ENCODE data around the gene SH3GL2.

DNA sequence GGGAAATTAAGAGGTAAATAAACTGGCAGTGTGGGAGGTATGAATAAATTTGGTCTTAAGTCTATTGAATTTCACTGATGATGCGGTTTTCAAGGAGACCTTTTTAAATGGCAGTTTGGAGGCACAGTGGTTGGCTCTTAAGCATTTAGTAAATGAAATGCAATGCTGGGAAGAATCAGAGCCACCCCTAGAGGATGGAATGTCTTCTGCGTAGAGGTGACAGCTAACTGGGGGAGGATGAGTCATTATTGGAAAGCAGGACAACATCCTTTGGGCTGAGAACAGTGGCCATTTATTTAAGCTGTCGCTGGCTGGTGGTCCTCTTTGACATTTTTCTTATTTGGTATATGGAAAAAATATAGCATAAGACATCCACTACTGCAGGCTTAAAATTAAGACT, 163.2 kb downstream of the SH3GL2 start:
- TF ChIP-seq, protein P1, sequence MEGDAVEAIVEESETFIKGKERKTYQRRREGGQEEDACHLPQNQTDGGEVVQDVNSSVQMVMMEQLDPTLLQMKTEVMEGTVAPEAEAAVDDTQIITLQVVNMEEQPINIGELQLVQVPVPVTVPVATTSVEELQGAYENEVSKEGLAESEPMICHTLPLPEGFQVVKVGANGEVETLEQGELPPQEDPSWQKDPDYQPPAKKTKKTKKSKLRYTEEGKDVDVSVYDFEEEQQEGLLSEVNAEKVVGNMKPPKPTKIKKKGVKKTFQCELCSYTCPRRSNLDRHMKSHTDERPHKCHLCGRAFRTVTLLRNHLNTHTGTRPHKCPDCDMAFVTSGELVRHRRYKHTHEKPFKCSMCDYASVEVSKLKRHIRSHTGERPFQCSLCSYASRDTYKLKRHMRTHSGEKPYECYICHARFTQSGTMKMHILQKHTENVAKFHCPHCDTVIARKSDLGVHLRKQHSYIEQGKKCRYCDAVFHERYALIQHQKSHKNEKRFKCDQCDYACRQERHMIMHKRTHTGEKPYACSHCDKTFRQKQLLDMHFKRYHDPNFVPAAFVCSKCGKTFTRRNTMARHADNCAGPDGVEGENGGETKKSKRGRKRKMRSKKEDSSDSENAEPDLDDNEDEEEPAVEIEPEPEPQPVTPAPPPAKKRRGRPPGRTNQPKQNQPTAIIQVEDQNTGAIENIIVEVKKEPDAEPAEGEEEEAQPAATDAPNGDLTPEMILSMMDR (IDR thresholded peaks at IDR 0.05): no peak
- TF ChIP-seq POLR2A (IDR thresholded peaks at IDR 0.05): no peak

All from Peyer's patch (tissue), 4 donors.